ENCODE data around the gene ELAPOR2. TPM values are rescaled to one million over a fixed set of nuclear protein-coding genes. Genes with fewer than 3 reads are reported as not detected.
A peak's percentile ranks its signal among the peaks of the same experiment; 100 is the strongest.

Gene ELAPOR2
- total RNA-seq, 1 donor from 2014 or later: 90.8 TPM

GRCh38 chr7:87027900-87028299 is 31.6 kb downstream of the ELAPOR2 start:
- H3K4me1 ChIP-seq: no peaks in the 10 kb centered on the region
- intact Hi-C loops (cut with DNase I): no loop called here
- no peaks in the 10 kb centered on the region for H3K27me3 ChIP-seq (ENCODE audit: low read depth)
- no peak overlapping the region for H3K27ac ChIP-seq
- no peak for ATAC-seq
- H3K9me3 ChIP-seq: no peaks in the 10 kb centered on the region
- no peak overlapping the region for H3K4me3 ChIP-seq
- no peaks in the 10 kb centered on the region for H3K36me3 ChIP-seq
- TF ChIP-seq, protein P1, sequence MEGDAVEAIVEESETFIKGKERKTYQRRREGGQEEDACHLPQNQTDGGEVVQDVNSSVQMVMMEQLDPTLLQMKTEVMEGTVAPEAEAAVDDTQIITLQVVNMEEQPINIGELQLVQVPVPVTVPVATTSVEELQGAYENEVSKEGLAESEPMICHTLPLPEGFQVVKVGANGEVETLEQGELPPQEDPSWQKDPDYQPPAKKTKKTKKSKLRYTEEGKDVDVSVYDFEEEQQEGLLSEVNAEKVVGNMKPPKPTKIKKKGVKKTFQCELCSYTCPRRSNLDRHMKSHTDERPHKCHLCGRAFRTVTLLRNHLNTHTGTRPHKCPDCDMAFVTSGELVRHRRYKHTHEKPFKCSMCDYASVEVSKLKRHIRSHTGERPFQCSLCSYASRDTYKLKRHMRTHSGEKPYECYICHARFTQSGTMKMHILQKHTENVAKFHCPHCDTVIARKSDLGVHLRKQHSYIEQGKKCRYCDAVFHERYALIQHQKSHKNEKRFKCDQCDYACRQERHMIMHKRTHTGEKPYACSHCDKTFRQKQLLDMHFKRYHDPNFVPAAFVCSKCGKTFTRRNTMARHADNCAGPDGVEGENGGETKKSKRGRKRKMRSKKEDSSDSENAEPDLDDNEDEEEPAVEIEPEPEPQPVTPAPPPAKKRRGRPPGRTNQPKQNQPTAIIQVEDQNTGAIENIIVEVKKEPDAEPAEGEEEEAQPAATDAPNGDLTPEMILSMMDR (IDR thresholded peaks at IDR 0.05): no peak
- DNase-seq: no peak

DNA sequence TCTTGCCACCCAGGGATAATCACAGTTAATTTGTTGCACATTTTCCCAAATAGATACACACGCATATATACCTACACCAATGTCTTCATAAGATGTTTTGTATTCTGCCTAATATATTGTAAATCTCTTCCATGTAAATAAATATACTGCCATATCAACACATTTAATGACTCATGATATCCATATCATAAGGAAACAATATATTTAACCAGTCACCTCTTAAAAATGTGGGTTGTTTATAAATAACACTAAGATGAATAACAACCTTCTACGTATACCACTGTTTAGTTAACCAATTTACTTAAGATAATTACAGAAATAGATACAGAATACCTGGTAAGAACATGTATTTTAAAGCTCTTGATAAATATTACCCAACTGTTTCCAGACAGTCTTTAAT is 38.2 kb downstream of the ELAPOR2 start:
- no peaks in the 10 kb centered on the region for H3K36me3 ChIP-seq
- H3K4me3 ChIP-seq: no peak overlapping the region
- H3K4me1 ChIP-seq: no peaks in the 10 kb centered on the region
- H3K9me3 ChIP-seq: no peaks in the 10 kb centered on the region
- ATAC-seq (no peak), DNase-seq (no peak)
- TF ChIP-seq, protein P1 (IDR thresholded peaks at IDR 0.05): no peak
- intact Hi-C loops (cut with DNase I): no loop called here
- no peak overlapping the region for H3K27ac ChIP-seq
- no peaks in the 10 kb centered on the region for H3K27me3 ChIP-seq (ENCODE audit: low read depth)

DNA sequence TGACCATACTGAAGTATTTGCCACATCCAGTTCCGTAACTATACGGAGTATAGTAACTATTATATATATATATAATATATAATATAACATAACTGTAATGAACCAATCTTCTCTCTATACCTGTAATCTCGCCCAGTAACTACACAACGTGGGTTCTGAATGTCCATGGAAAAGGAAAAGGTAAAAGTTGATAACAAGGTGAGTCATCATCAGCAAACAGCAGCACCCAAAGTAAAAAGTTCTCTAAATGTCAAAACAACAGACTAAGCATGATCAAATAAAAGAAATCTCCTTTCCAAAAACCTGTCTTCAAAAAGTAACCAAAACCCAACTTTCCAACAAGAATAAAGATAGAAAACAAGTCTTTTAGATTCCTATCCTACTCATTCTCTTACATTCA is 42.8 kb downstream of the ELAPOR2 start:
- no peaks in the 10 kb centered on the region for H3K36me3 ChIP-seq
- H3K4me3 ChIP-seq: no peak overlapping the region
- ATAC-seq (peak in 1 of 2 donors; percentile 43), DNase-seq (no peak)
- H3K27me3 ChIP-seq (ENCODE audit: low read depth): no peaks in the 10 kb centered on the region
- no peaks in the 10 kb centered on the region for H3K9me3 ChIP-seq
- intact Hi-C loops (cut with DNase I): no loop called here
- no peak overlapping the region for H3K27ac ChIP-seq
- TF ChIP-seq, protein P1 (IDR thresholded peaks at IDR 0.05): no peak
- no peaks in the 10 kb centered on the region for H3K4me1 ChIP-seq

DNA sequence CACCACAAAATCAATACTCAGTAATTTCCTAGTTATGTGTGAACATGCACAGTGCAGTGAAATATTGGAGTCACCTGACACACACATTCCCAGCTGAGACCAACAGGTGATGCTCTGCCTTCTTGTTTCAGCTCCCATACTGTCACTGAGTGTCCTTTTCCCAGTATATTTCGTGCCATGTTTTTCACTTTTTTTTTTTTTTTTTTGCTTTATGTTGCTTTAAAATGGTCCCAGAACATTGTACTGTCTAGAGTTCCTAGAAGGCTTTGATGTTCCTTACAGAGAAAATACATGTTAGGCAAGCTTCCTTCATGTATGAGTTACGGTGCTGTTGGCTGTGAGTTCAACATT is 45.6 kb downstream of the ELAPOR2 start:
- no peaks in the 10 kb centered on the region for H3K4me1 ChIP-seq
- TF ChIP-seq, protein P1 (IDR thresholded peaks at IDR 0.05): no peak
- no peaks in the 10 kb centered on the region for H3K27me3 ChIP-seq (ENCODE audit: low read depth)
- no peaks in the 10 kb centered on the region for H3K9me3 ChIP-seq
- H3K27ac ChIP-seq: no peak overlapping the region
- intact Hi-C loops (cut with DNase I): no loop called here
- ATAC-seq (no peak), DNase-seq (no peak)
- H3K36me3 ChIP-seq: no peaks in the 10 kb centered on the region
- no peak overlapping the region for H3K4me3 ChIP-seq

GRCh38 chr7:87013136-87013839 is 46.2 kb downstream of the ELAPOR2 start:
- Histone ChIP-seq H3K4me3 (no peak overlapping the region), H3K9me3 (no peaks in the 10 kb centered on the region), H3K4me1 (no peaks in the 10 kb centered on the region), H3K27ac (no peak overlapping the region), H3K36me3 (no peaks in the 10 kb centered on the region), H3K27me3 (ENCODE audit: low read depth) (no peaks in the 10 kb centered on the region)
- ATAC-seq (no peak), DNase-seq (no peak)
- TF ChIP-seq, protein P1 (IDR thresholded peaks at IDR 0.05): no peak
- intact Hi-C loops (cut with DNase I): no loop called here

Other genes with a start within 250 kb of the ELAPOR2 start
- gene DMTF1, start 92.8 kb upstream of the ELAPOR2 start, total RNA-seq: 81.7 TPM
- 115 TPM for gene TMEM243, start 160.1 kb upstream of the ELAPOR2 start, total RNA-seq

All from lower lobe of right lung (tissue), 2 donors.